Neural progenitor cell (in vitro differentiated cells): ENCODE results near the gene MERTK.

Experiments
- EZH2 ChIP-seq: fragments of 200-600 bp; sonication (generic); IDR thresholded peaks from 2 replicates; pipeline ENCODE4 v1.6.1; 2017; ENCODE audit warnings: antibody characterized with exemption, mild to moderate bottlenecking, moderate library complexity
- EZH2phosphoT487 ChIP-seq: fragments of 200-600 bp; sonication (generic); IDR thresholded peaks from 2 replicates; pipeline ENCODE4 v1.6.1; 2017; ENCODE audit warnings: antibody characterized with exemption
- TF ChIP-seq, protein P1 (sequence below): fragments of 200-600 bp; sonication (generic); IDR thresholded peaks from 2 replicates; pipeline ENCODE4 v1.5.1; 2017; ENCODE audit warnings: antibody characterized with exemption, mild to moderate bottlenecking

DNA sequence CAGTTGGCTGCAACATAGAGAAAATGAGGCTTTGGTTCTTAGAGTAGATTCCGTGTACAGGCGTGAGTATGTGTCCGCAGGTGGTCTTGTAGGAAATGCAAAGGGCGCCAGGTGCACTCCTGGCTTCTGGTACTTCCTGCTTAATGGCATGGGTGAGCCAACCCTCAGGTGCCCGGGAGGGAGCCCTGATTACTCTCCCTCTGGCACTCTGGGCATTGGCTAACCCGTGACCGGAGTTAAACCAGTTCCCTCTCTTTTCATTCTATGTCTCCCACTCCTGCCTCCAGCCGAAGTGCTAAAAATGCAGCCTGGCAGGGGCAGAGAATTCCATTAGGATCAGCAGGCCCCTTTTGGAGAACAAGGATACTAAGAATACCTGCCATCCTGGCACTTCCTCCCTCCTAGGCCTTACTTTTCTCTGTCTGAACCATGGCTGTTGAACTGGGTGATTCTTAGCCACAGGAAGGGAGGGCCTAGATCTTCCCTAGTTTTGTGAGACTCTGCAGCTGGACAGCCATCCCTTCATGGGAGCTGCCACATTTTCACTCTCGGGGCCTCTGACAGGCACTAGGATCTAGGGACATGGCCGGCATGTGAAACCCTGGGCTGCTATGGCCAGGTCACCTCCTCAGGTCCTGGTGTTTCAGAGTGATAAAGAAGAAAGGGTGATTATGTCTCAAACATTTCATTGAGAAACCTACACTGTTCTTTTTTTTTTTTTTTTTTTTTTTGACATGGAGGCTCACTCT, 6.5 kb downstream of the MERTK start:
- TF ChIP-seq, protein P1, sequence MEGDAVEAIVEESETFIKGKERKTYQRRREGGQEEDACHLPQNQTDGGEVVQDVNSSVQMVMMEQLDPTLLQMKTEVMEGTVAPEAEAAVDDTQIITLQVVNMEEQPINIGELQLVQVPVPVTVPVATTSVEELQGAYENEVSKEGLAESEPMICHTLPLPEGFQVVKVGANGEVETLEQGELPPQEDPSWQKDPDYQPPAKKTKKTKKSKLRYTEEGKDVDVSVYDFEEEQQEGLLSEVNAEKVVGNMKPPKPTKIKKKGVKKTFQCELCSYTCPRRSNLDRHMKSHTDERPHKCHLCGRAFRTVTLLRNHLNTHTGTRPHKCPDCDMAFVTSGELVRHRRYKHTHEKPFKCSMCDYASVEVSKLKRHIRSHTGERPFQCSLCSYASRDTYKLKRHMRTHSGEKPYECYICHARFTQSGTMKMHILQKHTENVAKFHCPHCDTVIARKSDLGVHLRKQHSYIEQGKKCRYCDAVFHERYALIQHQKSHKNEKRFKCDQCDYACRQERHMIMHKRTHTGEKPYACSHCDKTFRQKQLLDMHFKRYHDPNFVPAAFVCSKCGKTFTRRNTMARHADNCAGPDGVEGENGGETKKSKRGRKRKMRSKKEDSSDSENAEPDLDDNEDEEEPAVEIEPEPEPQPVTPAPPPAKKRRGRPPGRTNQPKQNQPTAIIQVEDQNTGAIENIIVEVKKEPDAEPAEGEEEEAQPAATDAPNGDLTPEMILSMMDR: no peak
- TF ChIP-seq EZH2: no peak
- no peak for TF ChIP-seq EZH2phosphoT487
